NCI-H2081 (cell line): ENCODE data around the gene PCGF1.

Experiments used
- DNase-seq, 2 experiments: peaks; one replicate each; lab custom pipeline; 2025; lab: John Stamatoyannopoulos, UW

The PCGF1 gene

GRCh38 chr2:74515271-74515980 lies 7.9 kb upstream of the PCGF1 start:
- DNase-seq = no peak

GRCh38 chr2:74514368-74515270 lies 7.1 kb upstream of the PCGF1 start, which contains the start of gene TLX2:
TSS of gene TLX2 (plus strand) at chr2:74514450. CDS start at chr2:74514807, 357 bp downstream.
- DNase-seq = no peak

- no peak for DNase-seq
Observed at GRCh38 chr2:74513605-74514367, 6.3 kb upstream of the PCGF1 start.

- no peak for DNase-seq
Observed at GRCh38 chr2:74512744-74513604, 5.5 kb upstream of the PCGF1 start.

GRCh38 chr2:74511104-74511989 lies 3.9 kb upstream of the PCGF1 start:
- no peak for DNase-seq

GRCh38 chr2:74510272-74510671 lies 2.8 kb upstream of the PCGF1 start:
- no peak for DNase-seq

GRCh38 chr2:74507926-74508520 lies 528 bp upstream of the PCGF1 start:
- peak in 1 of 2 experiments; percentile 51 for DNase-seq

GRCh38 chr2:74505448-74506246 lies 1.8 kb downstream of the PCGF1 start:
- DNase-seq = no peak

- DNase-seq = no peak
Observed at GRCh38 chr2:74504591-74504990, 2.9 kb downstream of the PCGF1 start.

GRCh38 chr2:74503506-74504475 lies 3.7 kb downstream of the PCGF1 start:
- no peak for DNase-seq

GRCh38 chr2:74502720-74503505 lies 4.6 kb downstream of the PCGF1 start:
- DNase-seq = peak; percentile 40 to 65

GRCh38 chr2:74502147-74502719 lies 5.3 kb downstream of the PCGF1 start:
- DNase-seq = no peak

GRCh38 chr2:74501335-74502071 lies 6.0 kb downstream of the PCGF1 start:
- no peak for DNase-seq

GRCh38 chr2:74500578-74500946 lies 6.9 kb downstream of the PCGF1 start:
- DNase-seq = no peak

- DNase-seq = no peak
Observed at GRCh38 chr2:74499940-74500577, 7.4 kb downstream of the PCGF1 start.
